ENCODE data around the gene CDO1. TPM values are rescaled to one million over a fixed set of nuclear protein-coding genes. Genes with fewer than 3 reads are reported as not detected.

The CDO1 gene
- total RNA-seq = 1.7 and 2.1 TPM in 2 replicates

- peak within 1 kb of the TSS; percentile 43 for H3K4me3 ChIP-seq (ENCODE audit: low read depth, low read length)
- TF ChIP-seq, protein P1, sequence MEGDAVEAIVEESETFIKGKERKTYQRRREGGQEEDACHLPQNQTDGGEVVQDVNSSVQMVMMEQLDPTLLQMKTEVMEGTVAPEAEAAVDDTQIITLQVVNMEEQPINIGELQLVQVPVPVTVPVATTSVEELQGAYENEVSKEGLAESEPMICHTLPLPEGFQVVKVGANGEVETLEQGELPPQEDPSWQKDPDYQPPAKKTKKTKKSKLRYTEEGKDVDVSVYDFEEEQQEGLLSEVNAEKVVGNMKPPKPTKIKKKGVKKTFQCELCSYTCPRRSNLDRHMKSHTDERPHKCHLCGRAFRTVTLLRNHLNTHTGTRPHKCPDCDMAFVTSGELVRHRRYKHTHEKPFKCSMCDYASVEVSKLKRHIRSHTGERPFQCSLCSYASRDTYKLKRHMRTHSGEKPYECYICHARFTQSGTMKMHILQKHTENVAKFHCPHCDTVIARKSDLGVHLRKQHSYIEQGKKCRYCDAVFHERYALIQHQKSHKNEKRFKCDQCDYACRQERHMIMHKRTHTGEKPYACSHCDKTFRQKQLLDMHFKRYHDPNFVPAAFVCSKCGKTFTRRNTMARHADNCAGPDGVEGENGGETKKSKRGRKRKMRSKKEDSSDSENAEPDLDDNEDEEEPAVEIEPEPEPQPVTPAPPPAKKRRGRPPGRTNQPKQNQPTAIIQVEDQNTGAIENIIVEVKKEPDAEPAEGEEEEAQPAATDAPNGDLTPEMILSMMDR (conservative IDR thresholded peaks at IDR 0.05; ENCODE audit: low read depth, low read length) = no peak
- DNase-seq (ENCODE audit: low read depth) = no peak
These were observed at the start of gene CDO1 for GRCh38 chr5:115816226-115817081. Gene CDO1 (minus strand): TSS chr5:115816659. CDS start chr5:115816397, 262 bp downstream.

DNA sequence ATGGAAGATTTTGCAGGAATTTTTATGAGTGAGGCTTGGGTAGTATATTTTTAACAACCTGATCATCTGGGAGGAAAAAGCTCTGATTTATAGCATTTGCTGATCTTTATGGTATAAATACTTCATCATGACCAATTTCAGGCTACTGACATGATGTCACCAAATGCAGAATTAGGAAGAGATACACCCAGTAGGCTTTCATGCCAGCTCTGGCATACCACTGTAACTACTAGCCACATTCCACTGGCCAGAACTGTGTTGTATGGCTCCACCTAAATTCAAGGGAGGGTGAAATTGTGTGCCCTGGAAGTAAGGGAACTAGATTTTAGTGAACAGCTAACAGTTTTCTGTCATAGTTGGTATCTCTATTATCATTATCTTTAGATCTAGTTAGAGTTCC, 42.9 kb upstream of the CDO1 start:
- TF ChIP-seq, protein P1 (conservative IDR thresholded peaks at IDR 0.05; ENCODE audit: low read depth, low read length) = no peak
- no peak overlapping the region for H3K4me3 ChIP-seq (ENCODE audit: low read depth, low read length)
- no peak for DNase-seq (ENCODE audit: low read depth)

GRCh38 chr5:115858396-115858795, 41.9 kb upstream of the CDO1 start:
- DNase-seq (ENCODE audit: low read depth) = no peak
- TF ChIP-seq, protein P1 (conservative IDR thresholded peaks at IDR 0.05; ENCODE audit: low read depth, low read length) = no peak
- H3K4me3 ChIP-seq (ENCODE audit: low read depth, low read length) = no peak overlapping the region

- no peak for DNase-seq (ENCODE audit: low read depth)
- no peak overlapping the region for H3K4me3 ChIP-seq (ENCODE audit: low read depth, low read length)
- TF ChIP-seq, protein P1 (conservative IDR thresholded peaks at IDR 0.05; ENCODE audit: low read depth, low read length) = no peak
These were observed 41.3 kb upstream of the CDO1 start for GRCh38 chr5:115857626-115858349.

DNA sequence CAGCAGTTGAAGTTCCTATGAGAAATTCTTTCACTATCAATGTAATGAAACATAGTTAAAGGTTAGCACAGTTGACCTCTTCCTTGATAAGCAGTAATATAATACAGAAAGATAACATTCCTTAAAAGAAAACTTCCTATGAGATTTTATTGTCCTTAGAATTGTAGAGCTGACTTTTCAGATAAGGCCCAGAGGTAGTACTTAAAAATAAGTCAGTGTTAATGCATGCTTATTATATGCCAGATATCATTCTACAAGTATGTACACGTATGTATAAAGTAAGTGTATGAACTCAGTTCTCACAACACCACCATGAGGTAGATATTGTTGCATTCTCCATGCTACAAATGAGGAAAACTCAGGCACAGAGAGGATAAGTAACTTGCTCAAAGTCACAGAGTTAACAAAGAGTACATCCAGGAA, 40.6 kb upstream of the CDO1 start:
- H3K4me3 ChIP-seq (ENCODE audit: low read depth, low read length) = no peak overlapping the region
- DNase-seq (ENCODE audit: low read depth) = no peak
- TF ChIP-seq, protein P1 (conservative IDR thresholded peaks at IDR 0.05; ENCODE audit: low read depth, low read length) = no peak

GRCh38 chr5:115855959-115856358, 39.5 kb upstream of the CDO1 start:
- no peak overlapping the region for H3K4me3 ChIP-seq (ENCODE audit: low read depth, low read length)
- TF ChIP-seq, protein P1 (conservative IDR thresholded peaks at IDR 0.05; ENCODE audit: low read depth, low read length) = no peak
- DNase-seq (ENCODE audit: low read depth) = no peak
